DMS153 treated with DMSO at 0.1 percent for 48 hours (cell line): ENCODE measurements around the gene NPAS3.
A peak's percentile ranks its signal among the peaks of the same experiment; 100 is the strongest.

ENCODE experiments used
- DNase-seq: peaks from one replicate; lab custom pipeline; 2025; ENCODE audit not compliant: unreplicated experiment; lab: John Stamatoyannopoulos, UW

Gene NPAS3

GRCh38 chr14:33414041-33414440, 475.4 kb downstream of the NPAS3 start:
- no peak for DNase-seq

- no peak for DNase-seq
Observed at GRCh38 chr14:33420051-33420627, 481.5 kb downstream of the NPAS3 start.

- no peak for DNase-seq
Observed at GRCh38 chr14:33430414-33431035, 491.8 kb downstream of the NPAS3 start.

- peak; percentile 28 for DNase-seq
Observed at GRCh38 chr14:33432407-33433023, 493.8 kb downstream of the NPAS3 start.

- DNase-seq = no peak
Observed at GRCh38 chr14:33433396-33433795, 494.7 kb downstream of the NPAS3 start.

GRCh38 chr14:33435911-33436689, 497.4 kb downstream of the NPAS3 start:
- no peak for DNase-seq

- no peak for DNase-seq
Observed at GRCh38 chr14:33441633-33442032, 503.0 kb downstream of the NPAS3 start.

- DNase-seq = no peak
Observed at GRCh38 chr14:33444136-33444535, 505.5 kb downstream of the NPAS3 start.

GRCh38 chr14:33449268-33449667, 510.6 kb downstream of the NPAS3 start:
- no peak for DNase-seq

- DNase-seq = no peak
Observed at GRCh38 chr14:33449703-33450395, 511.2 kb downstream of the NPAS3 start.

- DNase-seq = no peak
Observed at GRCh38 chr14:33450416-33450815, 511.7 kb downstream of the NPAS3 start.

- DNase-seq = no peak
Observed at GRCh38 chr14:33451211-33451610, 512.5 kb downstream of the NPAS3 start.

GRCh38 chr14:33452995-33453394, 514.3 kb downstream of the NPAS3 start:
- DNase-seq = no peak

GRCh38 chr14:33454022-33454595, 515.4 kb downstream of the NPAS3 start:
- DNase-seq = no peak

GRCh38 chr14:33454707-33455106, 516.0 kb downstream of the NPAS3 start:
- DNase-seq = no peak

- DNase-seq = no peak
Observed at GRCh38 chr14:33455654-33456345, 517.1 kb downstream of the NPAS3 start.

GRCh38 chr14:33457021-33457420, 518.3 kb downstream of the NPAS3 start:
- no peak for DNase-seq

- DNase-seq = no peak
Observed at GRCh38 chr14:33457617-33458016, 518.9 kb downstream of the NPAS3 start.

- no peak for DNase-seq
Observed at GRCh38 chr14:33460164-33460563, 521.5 kb downstream of the NPAS3 start.

- no peak for DNase-seq
Observed at GRCh38 chr14:33461036-33461435, 522.4 kb downstream of the NPAS3 start.
